HG02938 (cell line): ENCODE data around the gene NAA30.

ENCODE experiments used
- ATAC-seq: cut with Tn5 transposase; IDR thresholded peaks from one replicate; pipeline ENCODE4 v1.9.1; 2021; ENCODE audit warnings: mild to moderate bottlenecking, moderate library complexity; ENCODE audit not compliant: unreplicated experiment

NAA30 gene

DNA sequence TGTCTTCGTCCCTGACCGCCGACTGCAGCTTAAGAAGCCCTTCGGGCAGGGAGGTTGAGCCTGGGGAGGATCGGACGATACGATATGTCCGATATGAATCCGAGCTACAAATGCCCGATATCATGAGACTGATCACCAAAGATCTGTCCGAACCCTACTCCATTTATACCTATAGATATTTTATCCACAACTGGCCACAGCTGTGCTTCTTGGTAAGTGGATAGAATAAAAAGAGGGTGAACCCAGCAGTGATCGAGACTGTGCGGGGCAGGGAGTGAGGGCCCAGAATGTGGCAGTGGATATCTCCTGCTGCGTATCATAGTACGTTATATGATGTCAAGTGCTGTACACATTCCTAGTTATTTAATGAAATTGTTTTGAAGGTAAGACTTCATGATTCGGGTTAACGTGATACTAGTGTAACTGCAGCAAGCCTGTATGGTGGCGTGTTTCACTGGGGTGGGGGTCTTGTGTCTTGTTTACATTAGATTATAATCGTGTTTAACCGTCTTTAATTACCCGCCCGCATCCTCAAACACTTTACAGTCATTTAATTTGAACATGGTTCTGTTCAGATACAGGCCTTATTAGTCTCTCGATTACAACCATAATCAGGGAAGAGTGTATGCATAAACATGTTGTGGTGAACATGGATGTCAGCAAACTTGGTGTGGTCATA lies 1.3 kb downstream of the NAA30 start:
- no peak for ATAC-seq

GRCh38 chr14:57392830-57393229 lies 2.4 kb downstream of the NAA30 start:
- ATAC-seq: no peak

- no peak for ATAC-seq
Measured at GRCh38 chr14:57400556-57401494, 10.4 kb downstream of the NAA30 start.

DNA sequence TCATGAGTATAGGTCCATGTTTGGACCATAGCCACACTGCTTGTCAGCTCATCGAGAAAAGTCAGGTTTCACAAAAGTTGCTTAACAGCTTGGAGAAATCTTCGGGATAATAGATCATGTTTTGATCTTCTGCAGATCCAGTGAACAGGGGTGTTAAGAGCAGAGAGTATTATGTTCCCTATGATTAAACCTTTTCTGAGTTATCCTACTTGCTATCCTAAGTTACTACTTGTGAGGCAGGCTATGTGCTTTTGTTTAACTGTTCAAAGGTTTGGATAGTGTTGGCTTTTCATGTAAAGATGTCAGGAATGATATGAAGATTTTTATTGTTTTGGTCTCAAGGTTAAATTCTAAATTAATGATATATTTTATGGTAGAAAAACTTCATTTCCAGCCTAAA lies 11.1 kb downstream of the NAA30 start:
- ATAC-seq: no peak

- no peak for ATAC-seq
Measured at GRCh38 chr14:57402173-57402852, 11.9 kb downstream of the NAA30 start.

- ATAC-seq: no peak
Measured at GRCh38 chr14:57403521-57403864, 13.1 kb downstream of the NAA30 start.

DNA sequence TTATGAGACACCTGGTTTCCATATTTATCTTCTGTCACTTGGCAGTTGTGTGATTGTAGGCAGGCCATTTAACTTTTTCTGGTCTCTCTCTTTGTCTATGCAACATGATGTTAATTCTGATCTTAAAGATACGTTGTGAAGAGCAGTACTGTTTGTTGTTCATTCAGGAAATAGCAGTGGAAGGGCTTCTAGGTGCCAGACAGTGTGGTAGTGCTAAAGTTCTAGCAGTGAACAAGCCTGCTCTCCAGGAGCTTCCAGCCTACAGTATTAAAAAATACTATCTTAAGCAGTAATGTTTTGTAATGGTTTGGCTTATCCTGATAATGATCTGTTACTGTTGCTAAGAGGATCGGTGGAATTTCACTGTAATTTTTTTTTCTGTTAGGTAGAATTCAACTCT lies 15.2 kb downstream of the NAA30 start:
- ATAC-seq: no peak

GRCh38 chr14:57408037-57408436 lies 17.7 kb downstream of the NAA30 start:
- no peak for ATAC-seq

- ATAC-seq: no peak
Measured at GRCh38 chr14:57408634-57409033, 18.2 kb downstream of the NAA30 start.

DNA sequence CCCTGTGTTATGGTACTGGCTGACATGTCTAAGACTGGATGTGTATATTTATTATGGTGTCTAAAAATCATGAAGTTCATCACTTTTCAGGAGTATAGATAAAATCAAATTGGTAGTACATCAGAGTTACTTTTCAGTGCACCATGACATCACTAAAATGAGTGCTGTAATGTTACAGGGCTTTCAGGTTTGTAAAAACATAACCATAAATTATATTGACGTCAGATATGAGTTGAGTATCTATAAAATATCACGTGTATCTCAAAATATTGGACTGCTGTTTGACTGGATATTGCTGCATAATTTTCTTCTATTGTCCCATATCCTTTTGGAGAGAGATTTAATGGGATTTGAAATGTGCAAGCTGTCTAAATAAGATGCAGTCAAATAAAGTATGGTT lies 22.0 kb downstream of the NAA30 start:
- no peak for ATAC-seq

GRCh38 chr14:57413849-57414248 lies 23.5 kb downstream of the NAA30 start:
- no peak for ATAC-seq

- ATAC-seq: no peak
Measured at GRCh38 chr14:57417228-57417627, 26.8 kb downstream of the NAA30 start.

- ATAC-seq: no peak
Measured at GRCh38 chr14:57418999-57419398, 28.6 kb downstream of the NAA30 start.

DNA sequence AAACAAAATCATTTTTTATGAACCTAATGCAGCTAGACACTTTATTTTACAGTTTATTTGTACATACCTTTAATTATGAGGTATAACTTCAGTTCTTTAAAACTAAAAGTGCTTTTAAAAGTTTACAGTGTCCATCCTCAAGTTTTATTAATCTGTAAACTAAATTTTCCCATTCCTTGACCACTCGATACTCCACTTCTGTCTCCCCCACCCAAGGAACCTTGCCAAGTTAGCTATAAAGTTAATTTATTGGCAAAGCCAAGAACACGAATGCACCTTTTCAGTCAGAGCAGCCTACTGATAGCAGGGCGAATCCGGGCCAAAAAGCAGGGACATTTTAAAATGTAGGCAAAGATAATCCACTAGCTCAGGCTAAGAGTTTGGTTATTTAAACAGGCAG lies 29.6 kb downstream of the NAA30 start:
- no peak for ATAC-seq

GRCh38 chr14:57420986-57421385 lies 30.6 kb downstream of the NAA30 start:
- ATAC-seq: no peak

DNA sequence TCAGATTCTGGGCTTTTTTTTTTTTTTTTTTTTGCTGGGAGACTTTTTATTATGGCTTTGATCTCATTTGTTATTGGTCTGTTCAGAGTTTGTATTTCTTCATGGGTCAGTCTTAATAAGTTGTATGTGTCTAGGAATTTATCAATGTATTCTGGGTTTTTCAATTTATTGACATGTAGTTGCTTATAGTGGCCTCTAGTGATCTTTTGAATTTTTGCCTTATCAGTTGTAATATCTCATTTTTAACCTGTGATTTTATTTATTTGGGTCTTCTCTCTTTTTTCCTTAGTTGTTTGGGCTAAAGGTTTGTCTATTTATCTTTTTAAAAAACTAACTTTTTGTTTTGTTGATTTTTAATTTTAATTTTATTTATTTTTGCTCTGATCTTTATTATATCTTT lies 45.5 kb downstream of the NAA30 start:
- ATAC-seq: no peak

DNA sequence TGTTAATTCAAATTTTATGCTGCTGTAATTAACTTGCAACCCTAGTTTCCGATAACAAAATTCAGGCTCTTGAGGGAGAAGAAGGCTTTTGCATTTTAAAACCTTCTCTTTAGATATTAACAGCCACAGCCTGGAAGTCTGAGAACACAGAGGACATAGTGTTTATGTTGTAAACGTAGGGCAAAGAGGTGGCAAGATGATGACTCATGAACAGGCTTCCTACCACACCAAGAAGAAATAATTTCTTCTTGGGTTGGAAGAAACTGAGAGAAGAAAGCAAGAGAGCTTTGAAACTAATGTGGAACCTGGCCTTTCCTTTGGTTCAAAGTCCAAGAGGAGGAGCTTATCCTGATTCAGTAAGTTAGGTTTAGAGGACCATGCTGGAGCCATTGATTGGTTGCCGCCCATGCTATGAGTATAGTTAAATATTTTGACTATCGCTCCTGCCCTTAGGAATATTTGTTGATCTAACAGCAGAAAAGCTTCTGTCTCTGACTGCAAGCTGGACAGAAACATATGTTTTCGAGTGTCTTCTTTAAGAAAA lies 71.5 kb downstream of the NAA30 start:
- ATAC-seq: no peak

GRCh38 chr14:57462551-57462950 lies 72.2 kb downstream of the NAA30 start:
- ATAC-seq: no peak

DNA sequence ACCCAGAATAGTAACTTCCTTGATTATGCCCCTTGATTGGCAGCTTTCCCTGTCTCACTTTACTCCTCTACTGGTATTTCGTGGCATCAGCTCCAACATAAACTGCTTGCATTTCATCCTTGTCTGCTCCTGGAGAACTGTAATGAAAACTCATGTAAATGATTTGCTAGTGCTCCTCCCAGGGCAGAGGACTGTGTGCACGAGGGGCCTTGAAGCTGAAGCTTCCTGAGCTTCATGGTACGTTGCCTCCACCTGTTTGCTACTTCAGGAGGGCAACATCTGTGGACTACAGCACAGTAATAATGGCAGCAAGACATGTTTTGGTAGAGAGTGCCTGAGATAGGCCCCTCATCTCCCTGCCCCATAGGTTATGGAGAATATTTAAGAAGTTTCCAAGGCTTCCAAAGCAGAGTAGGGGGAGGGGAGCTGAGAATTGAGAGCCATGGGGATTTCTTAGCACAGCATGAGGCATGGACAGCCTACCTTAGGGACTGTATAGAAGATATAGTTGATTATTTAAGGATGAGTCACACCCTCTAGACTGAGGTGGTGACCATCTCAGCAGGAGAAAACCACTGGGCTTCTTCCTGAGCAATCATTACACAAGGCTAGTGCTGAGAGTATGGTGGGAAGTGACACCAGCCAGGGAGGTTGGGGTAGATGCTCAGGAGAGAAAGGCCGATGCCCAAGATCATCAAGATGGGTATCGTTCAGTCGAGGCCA lies 73.8 kb downstream of the NAA30 start:
- peak; percentile 85 for ATAC-seq
